ENCODE measurements around the gene GGT5. TPM values are rescaled to one million over a fixed set of nuclear protein-coding genes. Genes with fewer than 3 reads are reported as not detected.

GGT5 gene
- total and polyA plus RNA-seq, 2 of the 13 experiments (the other 11 are each of a cell fraction or from before 2014, with no cell fraction given), result 0.69 to 3.1 TPM

GRCh38 chr22:24270556-24271385, 25.9 kb upstream of the GGT5 start, which contains the start of gene SPECC1L (continued):
- TF ChIP-seq ZNF24 (IDR thresholded peaks at IDR 0.05) (no peak), KDM5A (IDR thresholded peaks at IDR 0.05; ENCODE audit: borderline replicate concordance, low read length) (no peak; the same call in 1 of the 2 replicates), ZNF639 (CRISPR knock-in tag; conservative IDR thresholded peaks at IDR 0.05) (no peak; the same call in 1 of the 2 replicates), AKNA (CRISPR knock-in tag; IDR thresholded peaks at IDR 0.05; ENCODE audit: borderline replicate concordance) (peak; percentile 21; the same call in 1 of the 2 replicates), JUNB (CRISPR knock-in tag; IDR thresholded peaks at IDR 0.05; ENCODE audit: borderline replicate concordance) (no peak), KDM1A (CRISPR knock-in tag; IDR thresholded peaks at IDR 0.05) (no peak), MEIS2 (CRISPR knock-in tag; IDR thresholded peaks at IDR 0.05) (no peak), MBNL3 (CRISPR knock-in tag; conservative IDR thresholded peaks at IDR 0.05) (no peak), ZBTB7B (CRISPR knock-in tag; IDR thresholded peaks at IDR 0.05) (peak; percentile 83), HMGXB4 (CRISPR knock-in tag; IDR thresholded peaks at IDR 0.05; ENCODE audit: borderline replicate concordance in 1 of 2, low read depth in 1 of 2) (peak; percentile 81 to 86; a peak in 3 of 4 replicates), ZIK1 (CRISPR knock-in tag; IDR thresholded peaks at IDR 0.05; ENCODE audit: borderline replicate concordance, low read depth) (no peak; the same call in 1 of the 2 replicates), ATF7 (IDR thresholded peaks at IDR 0.05) (no peak), ATF7 (CRISPR knock-in tag; IDR thresholded peaks at IDR 0.05) (no peak), SMAD9 (CRISPR knock-in tag; IDR thresholded peaks at IDR 0.05) (no peak), DMTF1 (CRISPR knock-in tag; IDR thresholded peaks at IDR 0.05) (no peak), JUN (CRISPR knock-in tag; IDR thresholded peaks at IDR 0.05) (no peak), ZNF354B (CRISPR knock-in tag; IDR thresholded peaks at IDR 0.05) (no peak), ZNF235 (CRISPR knock-in tag; IDR thresholded peaks at IDR 0.05; ENCODE audit: borderline replicate concordance) (no peak), STAT5B (CRISPR knock-in tag; IDR thresholded peaks at IDR 0.05) (no peak)

Data from HepG2 (cell line).